Stromal cell of bone marrow (primary cell): ENCODE measurements around the gene HOXC5.
"Not testable (repeated sequence)": the region's sequence is repeated elsewhere in the genome, so short reads cannot be mapped to it uniquely, and the experiment has no call there.

Experiments used
- DNase-seq: peaks from one replicate; pipeline ENCODE4 v3.0.0-alpha.2; 2012; ENCODE audit warnings: low read depth

HOXC5 gene

DNA sequence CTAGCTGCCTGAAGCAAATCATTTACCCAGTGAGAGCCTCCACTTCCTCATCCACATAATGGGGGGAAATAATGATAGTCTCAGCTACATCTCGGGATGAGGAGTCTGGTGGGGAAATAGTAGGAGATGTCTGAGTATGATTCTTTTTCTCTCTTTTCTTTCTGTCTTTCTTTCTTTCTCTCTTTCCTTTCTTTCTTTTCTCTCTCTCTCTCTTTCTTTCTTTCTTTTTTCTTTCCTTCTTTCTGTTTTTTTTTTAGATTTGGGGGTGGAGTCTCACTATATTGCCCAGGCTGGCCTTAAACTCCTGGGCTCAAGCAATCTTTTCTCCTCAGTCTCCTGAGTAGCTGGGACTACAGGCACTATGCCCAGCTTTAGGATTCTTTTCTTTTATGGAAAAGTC, 33.6 kb downstream of the HOXC5 start:
- no peak for DNase-seq

GRCh38 chr12:54068418-54069070, 35.7 kb downstream of the HOXC5 start:
- no peak for DNase-seq

DNA sequence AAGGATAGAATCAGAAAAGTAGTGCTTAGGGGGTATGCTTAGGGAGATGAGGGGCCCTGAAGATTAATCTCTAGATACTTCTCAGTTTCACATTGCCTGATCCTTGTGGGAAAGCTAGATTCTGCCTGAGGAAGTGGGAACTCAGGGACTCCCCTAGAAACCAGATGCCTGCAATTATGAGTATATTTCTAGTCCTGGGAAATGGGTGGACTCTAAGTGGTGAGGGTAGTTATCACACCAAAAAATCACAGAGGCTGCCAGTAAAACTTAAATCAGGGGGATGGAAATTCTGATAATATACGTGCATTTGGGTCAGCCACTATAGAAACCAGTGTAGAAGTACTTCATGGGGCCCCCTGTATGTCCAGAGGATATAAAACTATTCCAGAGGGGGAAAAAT, 39.1 kb downstream of the HOXC5 start:
- DNase-seq, result no peak

DNA sequence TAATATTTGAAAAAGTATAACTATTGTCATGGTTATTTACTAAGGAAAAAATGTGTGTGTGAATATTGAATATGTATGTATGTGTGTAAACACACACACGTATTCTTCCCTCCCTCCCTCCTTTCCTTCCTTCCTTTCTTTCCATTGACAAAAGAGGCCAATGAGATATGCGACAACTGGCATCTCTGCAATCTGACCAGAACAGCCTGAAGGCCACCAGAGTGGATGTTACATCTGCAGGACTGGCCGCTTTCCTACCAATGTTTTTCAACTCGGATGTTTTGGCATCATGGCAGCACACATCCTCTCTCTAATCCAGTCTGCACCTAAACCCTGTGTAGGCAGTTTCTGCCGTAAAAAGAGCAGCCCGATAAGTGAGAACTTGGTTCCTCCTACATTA, 41.5 kb downstream of the HOXC5 start:
- DNase-seq, result no peak

- no peak for DNase-seq
These were observed 42.6 kb downstream of the HOXC5 start for GRCh38 chr12:54075409-54075808.

DNA sequence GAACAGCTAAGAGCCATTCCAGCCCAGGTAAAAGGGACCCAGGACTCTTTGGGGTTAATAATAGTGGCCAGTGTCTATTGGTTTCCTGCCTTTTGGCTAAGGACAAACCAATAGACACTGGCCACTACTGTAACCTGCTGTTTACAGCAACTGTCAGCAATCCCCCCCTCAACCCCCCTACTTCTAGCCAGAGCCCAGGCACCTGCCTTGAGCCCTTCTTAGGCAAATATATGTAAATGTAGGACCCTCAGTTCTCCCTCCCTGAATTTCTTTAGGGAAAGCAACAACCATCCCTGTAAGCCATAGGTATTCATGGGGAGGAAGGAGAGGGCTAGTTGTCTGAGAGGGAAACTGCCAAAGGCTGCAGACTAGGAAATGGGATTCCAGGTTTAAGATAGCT, 43.1 kb downstream of the HOXC5 start:
- DNase-seq, result no peak

GRCh38 chr12:54077843-54078242, 45.0 kb downstream of the HOXC5 start:
- DNase-seq, result not testable (repeated sequence)

GRCh38 chr12:54079115-54079514, 46.3 kb downstream of the HOXC5 start:
- DNase-seq, result not testable (repeated sequence)

GRCh38 chr12:54080008-54080924, 47.4 kb downstream of the HOXC5 start:
- not testable (repeated sequence) for DNase-seq

DNA sequence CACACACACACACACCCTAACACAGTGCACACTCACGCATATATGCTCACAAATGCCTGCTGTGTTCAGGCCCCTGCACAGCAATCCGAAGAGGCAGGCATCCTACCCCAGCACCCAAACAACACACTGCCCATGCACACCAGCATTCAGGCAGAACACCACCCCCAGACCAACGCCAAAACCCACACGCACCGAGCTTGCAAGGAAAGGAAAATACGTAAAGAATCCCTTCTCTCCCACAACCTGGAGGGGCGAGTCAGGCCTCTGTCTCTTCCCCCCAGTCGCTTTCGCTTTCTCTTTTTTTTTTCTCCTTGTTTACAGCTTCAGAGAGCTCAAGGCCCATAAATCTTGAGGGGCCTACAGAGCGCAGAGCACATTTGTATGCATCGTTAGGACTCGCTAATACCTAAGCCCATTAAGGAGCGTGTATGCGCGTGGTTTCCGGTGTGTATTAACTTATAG, 48.2 kb downstream of the HOXC5 start:
- DNase-seq, result not testable (repeated sequence)

DNA sequence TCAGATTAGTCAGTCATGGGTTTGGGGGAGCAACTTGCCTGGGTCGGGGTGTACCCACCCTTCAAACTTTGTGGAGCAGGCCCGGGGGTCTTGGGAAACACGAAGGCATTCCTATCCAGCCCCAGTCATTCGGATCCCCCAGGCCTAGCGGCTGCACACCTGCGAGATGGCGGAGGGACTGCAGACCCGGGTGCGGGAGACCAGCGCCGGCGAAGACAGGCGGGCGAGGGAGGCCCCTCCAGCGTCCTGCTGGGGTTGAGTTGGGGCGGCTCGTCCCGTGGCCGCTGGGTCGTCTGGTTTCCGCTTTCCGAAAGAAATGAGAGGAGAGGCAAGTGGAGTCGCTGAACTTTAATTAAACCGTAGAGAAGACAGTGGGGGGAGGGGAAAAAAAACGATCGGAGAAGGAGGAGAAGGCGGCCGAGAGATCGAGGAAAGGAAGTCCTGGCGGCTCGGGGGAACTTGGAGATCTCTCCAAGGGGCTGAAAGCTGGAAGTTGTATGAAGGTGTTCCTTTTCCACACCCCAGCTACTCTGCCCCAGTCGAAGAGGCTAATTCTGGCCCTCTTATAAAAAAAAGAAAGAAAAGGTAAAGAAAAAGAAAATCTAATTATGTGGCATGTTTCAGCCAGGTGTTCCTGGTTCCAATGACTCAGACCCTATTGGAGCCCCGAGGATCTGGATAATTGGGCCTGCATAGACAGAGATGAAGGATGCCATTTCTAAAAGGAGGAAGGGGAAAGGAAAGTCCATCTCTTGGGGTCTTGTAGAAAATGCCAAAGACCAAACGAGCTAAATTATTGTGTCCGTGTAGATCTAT, 48.9 kb downstream of the HOXC5 start:
- not testable (repeated sequence) for DNase-seq

DNA sequence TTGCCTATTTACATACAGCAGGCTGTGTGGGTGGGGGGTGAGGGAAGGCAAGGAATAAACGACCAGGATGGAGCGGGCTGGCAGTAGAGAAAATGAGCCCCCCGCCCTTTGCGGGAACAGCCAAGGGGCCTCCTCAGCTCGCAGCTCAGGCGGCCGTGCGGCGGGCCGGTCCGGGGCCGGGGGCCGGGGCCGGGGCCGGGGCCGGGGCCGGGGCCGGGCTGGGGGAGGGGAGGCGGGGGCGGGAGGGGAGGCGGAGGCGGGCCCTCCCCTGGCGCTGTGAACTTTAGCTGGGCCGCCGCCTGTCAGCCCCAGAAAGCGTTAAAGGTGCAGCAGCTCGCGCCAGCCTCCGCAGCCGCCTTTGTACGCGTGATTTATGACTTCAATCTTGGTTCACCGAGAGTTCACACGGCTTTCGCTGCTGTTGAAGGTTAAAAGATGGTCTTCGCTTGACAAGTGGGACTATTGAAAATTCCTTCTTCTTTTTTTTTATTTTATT, 49.6 kb downstream of the HOXC5 start:
- no peak for DNase-seq
